Measurements from ENCODE around the gene FBH1.
"Not testable (repeated sequence)": the region's sequence is repeated elsewhere in the genome, so short reads cannot be mapped to it uniquely, and the experiment has no call there.

The FBH1 gene

DNA sequence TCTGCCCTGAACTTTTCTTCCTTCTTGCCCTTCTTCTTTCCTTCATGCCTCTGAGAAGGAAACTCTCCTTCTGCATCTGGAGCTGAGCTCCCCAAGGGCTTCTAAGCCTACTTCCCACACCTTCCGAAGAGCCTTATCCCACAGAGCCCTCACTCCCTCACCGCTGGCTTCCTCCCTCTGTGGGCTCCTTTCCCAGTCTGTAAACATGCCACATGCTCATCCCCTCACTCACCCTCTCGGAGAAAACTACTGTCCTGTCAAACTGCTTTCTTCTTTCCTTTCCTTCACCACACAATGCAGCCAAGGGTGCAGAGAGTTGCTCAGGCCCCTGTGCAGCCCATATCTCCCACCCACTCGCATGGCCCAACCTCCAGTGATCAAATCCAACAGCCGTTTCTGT is 18.4 kb upstream of the FBH1 start:
- peak; percentile 35 for DNase-seq (ENCODE audit: low read depth)
- no peak overlapping the region for H3K4me3 ChIP-seq (ENCODE audit: low read depth, low read length)

GRCh38 chr10:5873515-5873995 is 16.5 kb upstream of the FBH1 start:
- no peak for DNase-seq (ENCODE audit: low read depth)
- H3K4me3 ChIP-seq (ENCODE audit: low read depth, low read length): no peak overlapping the region

DNA sequence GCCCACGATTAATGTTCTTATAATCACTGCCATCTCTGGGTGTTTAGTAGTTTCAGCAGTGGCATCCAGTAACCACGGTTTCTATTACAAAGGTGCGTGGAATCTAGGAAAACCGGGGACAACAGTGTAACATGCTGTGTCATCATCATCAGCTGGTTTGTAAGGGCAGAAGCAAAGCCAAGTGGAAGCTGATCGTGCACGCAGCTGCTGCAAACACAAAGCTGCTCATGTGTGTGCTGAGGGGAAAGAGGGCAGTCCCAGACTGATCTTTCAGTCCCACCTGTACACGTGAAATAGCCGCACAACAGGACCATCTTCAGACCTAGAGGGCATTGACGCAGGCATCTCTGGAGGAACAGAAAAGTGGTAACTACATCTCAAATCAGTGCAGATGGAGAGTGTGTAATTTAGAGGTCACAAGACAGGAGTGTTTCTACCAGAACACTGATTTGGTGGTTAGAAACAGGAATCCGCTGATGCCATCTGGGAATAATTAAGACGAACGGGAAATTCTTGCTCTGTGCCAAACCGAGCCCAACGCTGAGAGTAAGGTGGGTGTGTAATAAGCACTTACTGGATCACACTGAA is 13.8 kb upstream of the FBH1 start:
- H3K4me3 ChIP-seq (ENCODE audit: low read depth, low read length): no peak overlapping the region
- peak; percentile 74 for DNase-seq (ENCODE audit: low read depth)

DNA sequence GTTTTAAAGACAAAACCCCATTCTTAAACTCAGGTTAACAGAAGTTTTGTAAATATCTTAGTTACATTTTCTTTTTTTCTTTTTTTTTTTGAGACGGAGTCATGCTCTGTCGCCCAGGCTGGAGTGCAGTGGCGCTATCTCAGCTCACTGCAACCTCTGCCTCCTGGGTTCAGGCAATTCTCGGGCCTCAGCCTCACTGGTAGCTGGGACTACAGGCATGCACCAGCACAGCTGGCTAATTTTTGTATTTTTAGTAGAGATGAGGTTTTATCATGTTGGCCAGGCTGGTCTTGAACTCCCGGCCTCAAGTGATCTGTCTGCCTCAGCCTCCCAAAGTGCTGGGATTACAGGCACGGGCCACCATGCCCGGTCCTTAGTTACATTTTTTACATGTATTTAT is 13.0 kb upstream of the FBH1 start:
- not testable (repeated sequence) for DNase-seq (ENCODE audit: low read depth); H3K4me3 ChIP-seq (ENCODE audit: low read depth, low read length)

- H3K4me3 ChIP-seq (ENCODE audit: low read depth, low read length): no peak overlapping the region
- no peak for DNase-seq (ENCODE audit: low read depth)
These were observed 7.1 kb upstream of the FBH1 start for GRCh38 chr10:5882961-5883360.

GRCh38 chr10:5885619-5886018 is 4.4 kb upstream of the FBH1 start:
- H3K4me3 ChIP-seq (ENCODE audit: low read depth, low read length): no peak overlapping the region
- no peak for DNase-seq (ENCODE audit: low read depth)

DNA sequence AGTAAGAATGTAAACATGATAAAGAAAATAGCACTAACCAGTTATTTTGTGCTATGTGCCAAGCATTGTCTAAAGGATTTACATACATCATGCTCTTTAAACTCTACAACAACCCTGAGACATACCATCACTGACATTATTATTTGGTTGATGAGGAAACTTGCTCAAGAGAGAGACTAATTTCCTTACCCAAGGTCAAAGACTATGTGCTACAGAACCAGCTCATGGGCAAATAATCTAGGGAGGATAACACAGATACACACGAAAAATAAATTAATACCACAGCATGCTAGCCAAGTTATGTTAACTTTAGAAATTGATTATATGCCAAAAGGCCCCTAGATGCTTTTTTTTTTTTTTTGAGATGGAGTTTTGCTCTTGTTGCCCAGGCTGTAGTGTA is 3.0 kb upstream of the FBH1 start:
- no peak overlapping the region for H3K4me3 ChIP-seq (ENCODE audit: low read depth, low read length)
- no peak for DNase-seq (ENCODE audit: low read depth)

- peak overlapping the region; percentile 86 for H3K4me3 ChIP-seq (ENCODE audit: low read depth, low read length)
- DNase-seq (ENCODE audit: low read depth): no peak
These were observed 2.4 kb upstream of the FBH1 start for GRCh38 chr10:5887641-5888040.

DNA sequence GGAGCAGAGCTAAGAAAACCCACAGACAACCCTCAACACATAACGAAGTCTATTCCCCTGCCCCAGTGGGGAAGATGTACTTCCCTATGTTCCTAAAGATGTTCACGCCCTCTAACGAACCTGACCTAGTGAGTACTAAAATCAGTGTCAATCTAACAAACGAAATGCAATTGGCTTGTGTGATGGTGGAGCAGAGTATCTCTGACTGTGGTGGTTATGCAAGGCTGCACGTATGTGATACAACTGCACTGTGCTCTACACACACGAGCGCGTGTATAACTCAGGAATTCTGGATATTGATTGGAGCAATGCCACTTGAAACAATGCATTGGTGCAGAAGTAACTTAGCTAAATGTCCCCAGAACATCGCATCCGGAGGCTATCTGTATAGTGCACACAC is 1.7 kb upstream of the FBH1 start:
- H3K4me3 ChIP-seq (ENCODE audit: low read depth, low read length): peak overlapping the region; percentile 86
- no peak for DNase-seq (ENCODE audit: low read depth)

DNA sequence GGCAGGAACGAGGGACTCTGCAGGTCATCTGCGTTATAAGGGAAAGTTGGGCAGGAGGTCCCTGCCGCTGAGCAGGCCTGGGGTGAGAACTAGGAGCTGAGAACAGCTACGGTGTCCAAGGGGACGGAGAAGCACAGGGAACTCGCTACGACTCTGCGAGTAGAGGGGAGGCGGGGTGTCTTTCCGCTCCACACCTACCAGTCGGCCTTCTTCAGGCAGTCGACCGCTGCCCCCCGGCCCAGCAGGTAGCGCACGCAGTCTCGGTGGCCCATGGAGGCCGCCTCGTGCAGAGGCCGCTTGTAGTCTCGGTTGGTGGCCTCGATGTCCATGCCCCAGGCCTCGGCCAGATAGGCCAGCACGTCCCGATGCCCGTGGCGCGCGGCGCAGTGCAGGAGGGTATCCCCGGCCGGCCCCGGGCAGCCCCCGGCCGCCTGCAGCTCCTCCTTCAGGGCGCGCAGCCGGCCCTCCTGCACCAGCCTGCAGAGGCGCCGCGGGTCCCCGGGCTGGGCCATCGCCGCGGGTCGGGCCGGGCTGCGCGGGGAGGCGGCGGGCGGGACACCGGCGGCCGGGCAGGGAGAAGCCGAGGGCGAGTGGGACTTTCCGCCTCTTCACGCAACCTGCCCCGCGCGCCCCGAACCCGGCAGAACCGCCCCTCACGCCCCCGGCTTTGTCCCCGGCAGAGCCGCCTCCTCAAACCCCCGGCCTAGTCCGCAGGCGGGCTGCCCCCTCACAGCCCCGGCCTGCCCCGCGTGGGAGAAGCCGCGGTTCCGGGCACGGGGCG is 1.0 kb upstream of the FBH1 start:
- DNase-seq (ENCODE audit: low read depth): no peak
- peak overlapping the region; percentile 86 for H3K4me3 ChIP-seq (ENCODE audit: low read depth, low read length)

GRCh38 chr10:5890452-5890915 is 441 bp downstream of the FBH1 start:
- no peak for DNase-seq (ENCODE audit: low read depth)
- peak overlapping the region; percentile 64 for H3K4me3 ChIP-seq (ENCODE audit: low read depth, low read length)

DNA sequence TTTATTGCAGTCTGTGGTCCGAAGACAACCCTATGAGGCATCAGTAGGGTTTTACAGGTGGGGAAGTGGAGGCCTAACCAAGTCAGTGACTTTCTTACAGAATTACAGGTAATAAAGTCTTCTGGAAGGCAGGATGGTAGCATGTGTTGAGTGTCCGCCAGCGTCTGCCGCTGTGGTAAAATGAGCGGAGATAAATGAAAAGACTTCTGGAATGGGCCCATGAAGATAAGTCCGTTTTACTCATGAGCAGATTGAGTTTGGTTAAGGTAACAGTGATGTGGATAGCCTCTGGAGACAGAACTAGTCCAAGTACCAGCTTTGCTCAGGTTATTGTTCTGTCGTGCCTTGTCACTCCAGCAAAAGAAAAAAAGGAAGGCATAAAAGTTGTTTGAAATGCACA is 966 bp downstream of the FBH1 start:
- peak overlapping the region; percentile 64 for H3K4me3 ChIP-seq (ENCODE audit: low read depth, low read length)
- no peak for DNase-seq (ENCODE audit: low read depth)

- H3K4me3 ChIP-seq (ENCODE audit: low read depth, low read length): no peak overlapping the region
- no peak for DNase-seq (ENCODE audit: low read depth)
These were observed 2.0 kb downstream of the FBH1 start for GRCh38 chr10:5892007-5892406.

DNA sequence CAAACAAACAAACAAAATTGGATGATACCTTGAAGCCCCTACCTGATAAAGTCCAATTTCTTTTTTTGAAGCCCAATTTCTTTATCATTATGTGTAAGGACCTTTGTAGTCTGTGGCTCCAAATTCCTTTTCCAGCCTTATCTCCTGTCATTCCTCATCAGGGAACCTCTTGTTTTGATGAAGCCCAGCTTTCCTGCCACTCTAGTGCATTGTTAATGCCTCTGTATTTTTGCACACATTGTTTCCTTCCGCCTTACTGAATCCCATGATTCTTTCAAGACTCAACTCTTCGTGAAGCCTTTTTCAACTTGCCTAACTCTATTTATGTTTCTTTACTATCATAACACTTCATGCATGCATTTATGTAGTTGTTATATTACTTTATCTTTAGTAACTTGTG is 3.3 kb downstream of the FBH1 start:
- no peak overlapping the region for H3K4me3 ChIP-seq (ENCODE audit: low read depth, low read length)
- DNase-seq (ENCODE audit: low read depth): no peak

DNA sequence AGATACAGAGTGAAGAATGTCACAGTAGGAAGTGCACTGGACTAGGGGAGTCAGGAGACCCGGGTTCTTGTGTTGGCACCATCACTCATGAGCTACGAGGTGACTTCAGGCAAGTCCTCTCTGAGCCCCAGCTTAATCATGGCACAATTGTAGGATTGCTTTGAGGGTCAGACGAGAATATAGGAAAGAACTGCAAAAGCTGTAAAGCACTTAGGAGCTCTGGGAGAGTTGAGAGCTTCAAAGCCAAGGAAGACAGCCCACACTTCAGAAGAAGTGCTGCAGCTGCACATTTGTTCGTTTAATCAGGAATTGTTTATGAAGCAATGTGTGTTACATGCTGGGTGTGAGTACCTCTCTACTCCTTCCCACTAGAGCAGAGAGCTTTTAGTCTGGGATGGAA is 4.4 kb downstream of the FBH1 start:
- DNase-seq (ENCODE audit: low read depth): no peak
- H3K4me3 ChIP-seq (ENCODE audit: low read depth, low read length): no peak overlapping the region

- H3K4me3 ChIP-seq (ENCODE audit: low read depth, low read length): no peak overlapping the region
- DNase-seq (ENCODE audit: low read depth): no peak
These were observed 4.8 kb downstream of the FBH1 start for GRCh38 chr10:5894873-5895272.

DNA sequence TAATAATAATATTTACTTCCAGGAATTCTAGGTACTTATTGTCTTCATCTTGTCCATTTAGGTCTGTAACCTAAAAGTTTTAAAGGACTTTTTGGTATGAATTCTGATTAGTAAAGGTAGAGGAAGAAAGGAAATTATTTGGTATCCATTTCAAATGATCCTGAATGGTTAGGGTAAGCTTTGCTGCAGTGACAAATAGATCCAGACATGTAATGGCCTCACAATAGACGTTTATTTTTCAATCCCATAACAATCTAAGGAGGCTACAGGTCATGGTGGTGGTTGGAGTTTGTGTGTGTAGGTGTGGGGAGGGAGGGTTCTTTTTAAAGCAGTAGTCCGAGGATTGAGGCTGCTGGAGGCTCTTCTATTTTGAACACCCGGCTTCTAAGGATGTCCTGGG is 5.3 kb downstream of the FBH1 start:
- no peak overlapping the region for H3K4me3 ChIP-seq (ENCODE audit: low read depth, low read length)

DNA sequence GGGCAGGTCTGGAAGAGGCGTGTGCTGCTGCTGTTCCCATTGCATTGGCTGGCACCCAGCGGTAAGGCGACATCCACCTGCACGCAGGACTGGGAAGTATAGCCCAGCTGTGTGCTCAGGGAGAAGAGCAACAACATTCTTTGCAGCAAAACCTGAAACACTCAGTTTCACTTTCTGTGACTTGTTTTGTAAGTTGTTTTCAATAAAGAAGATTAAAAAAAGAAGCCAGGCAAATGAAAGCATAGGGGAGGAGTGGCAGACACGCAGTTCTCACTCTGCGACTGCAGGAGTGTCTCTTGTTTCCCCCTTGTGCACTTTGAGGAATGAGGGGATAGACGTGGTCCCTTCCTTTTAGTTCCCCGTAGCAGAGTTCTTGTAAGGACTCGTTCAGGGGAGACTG is 5.8 kb downstream of the FBH1 start:
- no peak overlapping the region for H3K4me3 ChIP-seq (ENCODE audit: low read depth, low read length)
- no peak for DNase-seq (ENCODE audit: low read depth)

More for the DNA sequence above, 5.3 kb downstream of the FBH1 start:
- no peak for DNase-seq (ENCODE audit: low read depth)

GRCh38 chr10:5896208-5897052 is 6.4 kb downstream of the FBH1 start:
- no peak for DNase-seq (ENCODE audit: low read depth)
- H3K4me3 ChIP-seq (ENCODE audit: low read depth, low read length): no peak overlapping the region

- no peak overlapping the region for H3K4me3 ChIP-seq (ENCODE audit: low read depth, low read length)
- no peak for DNase-seq (ENCODE audit: low read depth)
These were observed 7.0 kb downstream of the FBH1 start for GRCh38 chr10:5897053-5897340.
